ENCODE measurements around the gene ITGB1.
A peak's percentile ranks its signal among the peaks of the same experiment; 100 is the strongest.
"Not testable (repeated sequence)": the region's sequence is repeated elsewhere in the genome, so short reads cannot be mapped to it uniquely, and the experiment has no call there.

Gene ITGB1

DNA sequence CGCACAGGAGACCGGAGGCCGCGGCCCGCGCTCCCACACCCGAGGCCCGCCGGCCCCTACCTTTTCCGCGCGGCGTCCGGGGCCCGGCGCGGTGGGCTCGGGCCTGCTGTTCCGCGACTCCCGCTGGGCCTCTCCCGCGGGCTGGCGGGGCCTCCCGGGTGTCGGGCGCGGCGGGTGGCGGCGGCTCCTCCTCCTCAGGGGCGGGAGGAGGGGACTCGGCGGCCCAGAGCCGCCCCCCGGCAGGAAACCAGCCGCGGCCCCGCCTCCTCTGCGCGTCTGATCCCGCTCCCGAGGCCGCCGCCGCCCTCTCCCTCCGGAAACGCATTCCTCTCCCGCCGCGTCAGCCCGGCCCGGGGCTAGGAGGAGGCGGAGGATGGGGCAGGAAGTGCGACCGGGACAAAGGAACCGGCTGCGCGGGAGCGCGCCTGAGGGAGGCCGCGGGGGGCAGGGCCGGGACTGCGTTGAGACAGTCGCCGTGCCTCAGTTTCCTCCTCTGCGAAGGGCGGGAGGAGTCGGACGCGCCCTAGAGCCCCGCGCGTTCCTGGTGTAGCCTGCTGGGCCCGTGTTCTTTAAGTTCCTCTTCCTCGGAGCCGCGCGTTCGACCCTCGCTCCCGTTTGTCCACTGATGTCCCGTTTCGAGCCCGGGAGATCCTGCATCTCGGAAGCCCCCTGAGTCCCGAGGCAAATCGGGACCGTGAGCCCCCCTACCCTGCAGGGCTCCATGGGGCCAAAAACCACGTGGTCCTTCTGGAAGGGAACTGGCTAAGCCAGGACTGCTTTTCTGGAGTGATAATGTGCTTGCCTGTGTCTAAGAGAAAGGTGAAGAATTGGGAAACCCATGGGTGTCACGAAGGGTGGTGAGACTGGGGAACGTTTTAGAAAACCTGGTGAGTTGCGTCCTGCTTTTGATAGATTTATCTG lies at the start of gene ITGB1:
Gene ITGB1, minus strand, starts transcription at position 146 of the 921 bp plus-strand sequence. CDS start 22,672 bp downstream, outside the sequence.
- peak; percentile 86 for DNase-seq (ENCODE audit: low spot score)

DNA sequence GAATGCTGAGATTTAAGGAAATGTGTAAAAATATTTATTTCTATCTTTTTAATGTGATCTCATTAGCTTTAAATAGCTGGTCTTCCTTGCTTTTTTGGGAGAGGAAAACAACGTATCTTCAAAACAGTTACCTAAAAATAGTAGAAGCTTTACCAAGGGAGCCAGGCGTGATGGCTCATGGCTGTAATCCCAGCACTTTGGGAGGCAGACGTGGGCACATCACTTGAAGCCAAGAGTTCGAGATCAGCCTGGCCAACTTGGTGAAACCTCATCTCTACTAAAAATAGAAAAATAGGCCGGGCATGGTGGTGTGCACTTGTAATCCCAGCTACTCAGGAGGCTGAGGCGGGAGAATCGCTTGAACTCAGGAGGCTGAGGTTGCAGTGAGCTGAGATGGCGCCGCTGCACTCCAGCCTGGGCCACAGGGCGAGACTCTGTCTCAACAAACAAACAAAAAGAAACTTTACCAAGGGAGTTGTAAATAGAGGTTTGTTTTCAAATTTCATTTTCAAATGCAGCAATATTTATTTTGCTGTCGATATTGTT lies 48.4 kb upstream of the ITGB1 start:
- DNase-seq (ENCODE audit: low spot score) = no peak

DNA sequence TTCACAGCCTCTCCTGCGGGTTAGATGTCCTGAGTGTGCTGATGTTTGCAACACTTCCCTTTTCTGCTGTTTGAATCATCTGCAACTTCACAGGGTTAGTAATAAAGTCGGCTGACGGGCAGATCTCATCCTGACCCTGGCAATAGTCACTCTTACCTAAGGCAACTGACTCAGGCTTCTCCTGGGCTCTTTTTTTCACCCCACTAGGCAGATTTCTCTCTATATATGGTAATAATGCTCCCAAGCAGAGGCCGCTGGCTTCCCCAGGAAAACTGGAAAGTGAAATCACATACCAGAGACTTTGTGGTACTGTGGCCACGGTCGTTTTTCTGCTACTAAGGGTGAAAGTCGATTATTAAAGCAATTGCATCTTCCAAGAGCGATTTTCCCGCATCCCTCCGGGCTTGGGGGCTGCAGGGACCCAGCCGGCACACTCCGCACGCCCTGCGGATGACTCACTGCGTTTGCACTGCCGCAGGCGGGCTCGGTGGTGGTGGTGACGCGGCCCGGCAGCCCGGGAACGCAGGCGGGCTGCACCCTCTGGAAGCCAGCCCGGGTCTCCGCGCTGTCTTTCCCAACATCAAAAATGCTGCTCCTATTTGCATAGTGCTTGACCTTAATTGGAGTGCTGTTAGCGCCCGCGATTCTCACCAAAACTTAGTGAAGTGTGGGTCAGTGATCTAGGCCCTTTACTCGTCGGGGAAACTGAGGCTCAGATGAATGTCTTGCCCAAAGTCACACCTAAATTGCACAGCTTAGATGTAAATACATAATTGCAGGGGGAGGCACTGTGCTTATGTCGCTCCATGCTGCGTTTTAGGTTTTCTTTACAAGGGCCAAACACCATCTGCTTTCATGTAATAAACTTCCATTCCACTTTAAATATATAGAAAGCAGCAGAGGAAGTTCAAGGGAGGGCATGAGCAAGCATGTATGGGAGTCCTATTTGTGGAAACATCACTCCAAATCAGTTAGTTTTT lies 47.6 kb upstream of the ITGB1 start:
- peak; percentile 26 for DNase-seq (ENCODE audit: low spot score)

DNA sequence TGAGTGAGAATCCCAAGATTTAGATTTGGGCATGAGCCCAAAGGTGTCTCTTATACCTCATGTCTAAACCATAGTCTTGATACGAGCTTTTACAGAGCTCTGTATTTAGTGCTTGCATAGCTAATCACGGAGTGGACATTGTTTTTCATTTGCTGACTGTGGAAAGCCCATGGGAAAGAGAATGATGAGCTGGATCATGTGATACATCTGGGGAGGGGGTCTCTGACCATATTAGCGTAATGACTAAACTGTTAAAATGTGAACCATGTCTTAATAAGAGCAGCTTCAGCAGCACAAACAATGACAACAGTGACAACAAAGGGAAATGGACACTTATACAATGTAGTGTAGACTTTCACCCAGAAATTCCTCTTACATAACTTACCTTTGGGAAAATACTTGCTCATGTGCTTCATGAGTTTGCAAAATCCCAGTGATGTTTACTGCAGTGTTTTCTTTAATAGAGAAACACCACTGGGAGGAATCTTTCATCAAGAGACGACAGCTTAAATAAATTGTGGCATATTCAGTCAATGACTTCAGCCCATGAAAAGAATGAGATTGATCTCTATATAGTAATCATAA lies 44.0 kb upstream of the ITGB1 start:
- no peak for DNase-seq (ENCODE audit: low spot score)

DNA sequence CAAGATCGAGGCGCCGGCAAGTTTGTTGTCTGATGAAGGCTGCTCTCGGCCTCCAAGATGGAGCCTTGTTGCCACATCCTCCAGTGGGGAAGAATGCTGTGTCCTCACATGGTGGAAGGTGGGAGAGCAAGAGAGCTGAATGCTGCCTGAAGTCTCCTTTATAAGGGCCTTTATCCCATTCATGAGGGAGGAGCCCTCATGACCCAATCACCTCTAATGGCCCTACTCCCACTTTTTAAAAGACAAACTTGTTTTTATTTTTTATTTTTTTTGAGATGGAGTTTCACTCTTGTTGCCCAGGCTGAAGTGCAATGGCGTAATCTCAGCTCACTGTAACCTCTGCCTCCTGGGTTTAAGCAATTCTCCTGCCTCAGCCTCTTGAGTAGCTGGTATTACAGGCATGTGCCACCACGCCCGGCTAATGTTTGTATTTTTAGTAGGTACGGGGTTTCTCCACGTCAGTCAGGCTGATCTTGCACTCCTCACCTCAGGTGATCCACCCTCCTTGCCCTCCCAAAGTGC lies 40.1 kb upstream of the ITGB1 start:
- DNase-seq (ENCODE audit: low spot score) = not testable (repeated sequence)

DNA sequence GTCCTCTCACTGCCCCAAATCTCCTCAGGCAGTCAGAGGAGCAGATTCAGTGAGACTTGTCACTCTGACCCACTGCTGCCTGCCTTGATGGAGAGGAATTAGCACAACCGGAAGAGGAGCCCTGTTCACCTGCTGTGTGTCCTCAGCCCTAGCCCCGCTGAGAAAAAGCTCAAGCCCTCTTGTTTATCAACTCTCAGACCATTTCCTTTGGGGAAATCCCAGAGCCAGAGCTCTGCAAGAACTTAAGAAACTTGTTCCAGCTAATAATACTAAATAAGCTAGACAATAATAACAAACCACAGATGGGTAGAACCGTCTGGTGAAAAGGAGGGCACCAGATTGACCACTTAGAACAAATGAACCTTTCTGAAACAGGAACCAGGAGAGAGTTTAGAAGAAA lies 37.7 kb upstream of the ITGB1 start:
- DNase-seq (ENCODE audit: low spot score) = no peak

DNA sequence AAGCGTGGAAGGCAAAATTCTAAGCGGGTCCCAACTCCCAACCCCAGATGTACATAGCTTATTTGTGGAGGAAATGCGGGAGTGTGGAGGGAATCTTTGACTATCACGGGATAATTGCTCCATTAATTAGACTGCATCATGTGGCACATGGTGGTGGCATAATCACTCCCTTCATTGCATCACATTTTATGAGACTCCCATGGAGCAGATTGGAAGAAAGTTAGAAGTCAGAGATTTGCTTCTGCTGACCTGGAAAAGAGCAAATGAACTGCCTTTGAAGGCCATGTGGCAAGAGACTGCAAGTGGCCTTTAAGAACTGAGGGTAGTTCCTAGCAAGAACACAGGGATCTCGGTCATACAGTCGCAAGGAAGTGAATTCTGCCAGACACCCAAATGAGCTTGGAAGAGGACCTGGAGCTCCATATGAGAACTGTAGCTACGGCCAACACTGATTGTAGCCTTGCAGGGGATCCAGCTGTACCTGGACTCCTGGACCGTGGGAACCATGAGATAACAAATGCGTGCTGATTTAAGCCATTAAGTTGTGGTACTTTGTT lies 37.1 kb upstream of the ITGB1 start:
- DNase-seq (ENCODE audit: low spot score) = no peak

DNA sequence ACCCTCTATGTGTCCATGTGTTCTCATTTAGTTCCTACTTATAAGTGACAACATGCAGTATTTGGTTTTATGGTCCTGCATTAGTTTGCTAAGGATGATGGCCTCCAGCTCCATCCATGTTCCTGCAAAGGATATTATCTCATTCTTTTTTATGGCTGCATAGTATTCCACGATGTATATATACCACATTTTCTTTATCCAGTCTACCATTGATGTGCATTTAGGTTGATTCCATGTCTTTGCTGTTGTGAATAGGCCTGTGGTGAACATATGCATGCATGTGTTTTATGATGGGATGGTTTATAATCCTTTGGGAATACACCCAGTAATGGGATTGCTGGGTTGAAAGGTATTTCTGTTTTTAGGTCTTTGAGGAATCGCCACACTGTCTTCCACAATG lies 36.6 kb upstream of the ITGB1 start:
- not testable (repeated sequence) for DNase-seq (ENCODE audit: low spot score)

DNA sequence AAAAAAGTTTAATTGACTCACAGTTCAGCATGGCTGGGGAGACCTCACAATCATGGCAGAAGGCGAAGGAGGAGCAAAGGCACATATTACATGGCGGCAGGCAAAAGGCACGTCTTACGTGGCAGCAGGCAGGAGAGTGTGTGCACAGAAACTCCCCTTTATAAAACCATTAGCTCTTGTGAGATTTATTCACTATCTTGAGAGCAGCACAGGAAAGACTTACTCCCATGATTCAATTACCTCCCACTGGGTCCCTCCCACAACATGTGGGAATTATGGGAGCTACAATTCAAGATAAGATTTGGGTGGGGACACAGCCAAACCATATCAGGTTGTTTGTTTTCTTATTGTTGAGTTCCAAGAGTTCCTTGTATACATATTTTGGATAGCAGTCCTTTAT lies 34.3 kb upstream of the ITGB1 start:
- DNase-seq (ENCODE audit: low spot score) = not testable (repeated sequence)

DNA sequence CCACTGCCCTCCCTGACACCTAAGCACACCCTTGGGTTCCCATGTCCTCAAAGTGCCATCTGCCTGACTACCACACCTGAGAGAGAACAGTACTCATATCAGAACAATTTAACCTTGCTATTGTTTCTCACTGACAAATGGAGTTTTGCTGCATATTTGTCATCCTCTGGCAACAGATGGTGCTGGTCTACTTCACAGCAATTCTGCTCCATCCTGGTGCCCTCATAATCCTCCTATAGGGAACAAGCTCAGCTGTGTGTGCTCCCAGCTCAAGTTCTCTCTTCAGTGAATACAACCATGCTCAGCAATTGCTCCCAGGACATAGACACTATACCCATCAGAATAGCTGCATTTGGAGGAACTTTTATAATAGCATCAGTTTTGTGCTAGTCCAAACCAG lies 32.8 kb upstream of the ITGB1 start:
- DNase-seq (ENCODE audit: low spot score) = no peak

DNA sequence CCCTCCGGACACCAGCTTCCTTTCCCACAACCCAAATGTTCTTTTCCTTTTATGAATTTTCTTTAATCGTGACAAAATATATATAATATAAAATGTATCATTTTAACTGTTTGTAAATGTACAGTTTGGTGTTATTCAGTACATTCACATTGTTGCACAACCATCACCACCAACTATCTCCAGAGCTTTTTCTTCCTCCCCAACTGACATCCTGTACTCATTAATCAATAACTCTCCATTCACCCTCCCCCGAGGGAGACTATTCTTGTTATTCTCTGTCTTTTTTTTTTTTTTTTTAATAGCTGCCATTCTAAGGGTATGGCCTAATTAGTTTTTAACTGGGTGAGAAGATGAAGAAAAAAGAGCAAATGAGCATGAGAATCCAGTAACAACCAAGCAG lies 30.6 kb upstream of the ITGB1 start:
- no peak for DNase-seq (ENCODE audit: low spot score)

DNA sequence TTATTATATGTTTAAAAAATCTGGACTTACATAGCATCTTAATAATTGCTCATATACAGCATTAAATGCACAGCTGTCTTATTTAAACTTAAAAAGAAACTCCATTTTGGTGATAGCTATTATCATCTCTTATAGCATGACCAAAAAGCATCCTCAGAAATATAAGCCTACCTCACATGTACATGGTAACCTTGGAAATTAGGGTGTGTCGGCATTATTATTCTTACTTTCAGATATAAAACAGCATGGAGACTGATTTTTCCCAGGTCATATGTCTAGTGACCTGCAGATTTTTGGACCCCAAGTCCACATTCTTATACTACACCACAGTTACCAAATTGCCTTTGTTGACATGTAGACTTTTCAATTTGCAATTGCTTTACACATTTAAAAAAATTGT lies 29.1 kb upstream of the ITGB1 start:
- DNase-seq (ENCODE audit: low spot score) = no peak

DNA sequence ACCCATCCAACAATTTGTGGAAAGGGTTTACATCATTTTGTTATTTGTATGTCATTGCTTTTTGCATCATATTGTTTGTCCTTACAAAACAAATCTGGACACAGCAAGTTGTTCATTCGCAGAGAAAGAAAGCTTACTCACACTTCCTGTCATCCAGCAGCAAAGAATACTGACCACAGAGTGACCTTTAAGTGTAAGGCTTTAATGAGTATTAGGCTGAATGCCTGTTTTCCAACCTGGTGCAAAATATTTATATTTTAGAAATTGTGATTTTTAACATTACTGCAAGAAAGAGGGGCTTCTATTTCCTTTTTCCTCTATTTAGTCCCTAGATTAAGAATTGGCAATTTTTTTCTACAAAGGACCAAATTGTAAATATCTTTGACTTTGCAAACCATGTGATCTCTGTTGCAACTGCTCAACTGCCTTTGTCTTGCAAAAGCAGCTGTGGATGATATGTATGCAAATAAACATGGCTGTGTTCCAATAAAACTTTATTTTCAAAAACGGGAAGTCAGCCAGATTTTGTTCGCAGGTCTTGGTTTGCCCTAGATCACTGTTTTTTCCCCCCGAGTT lies 27.8 kb upstream of the ITGB1 start:
- no peak for DNase-seq (ENCODE audit: low spot score)

DNA sequence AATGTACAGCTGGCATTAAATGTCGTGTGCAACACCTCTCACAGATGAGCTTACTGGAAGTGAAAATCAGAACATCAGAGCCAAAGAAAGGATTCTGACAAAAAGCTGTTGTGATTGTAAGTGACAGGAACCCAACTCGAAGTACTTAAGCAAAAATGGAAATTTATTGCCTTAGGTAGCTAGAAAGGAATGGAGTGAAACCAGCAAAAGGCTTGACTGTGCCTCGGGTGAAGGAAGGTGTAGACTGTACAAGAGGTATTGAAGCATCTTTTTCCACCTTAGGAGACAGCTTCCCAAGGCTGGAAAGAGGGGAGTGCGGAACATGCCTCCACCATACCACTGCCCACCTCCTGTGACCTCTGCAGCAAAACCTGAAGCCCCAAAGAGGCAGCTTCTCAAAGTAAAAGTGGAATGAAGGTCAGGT lies 27.3 kb upstream of the ITGB1 start:
- no peak for DNase-seq (ENCODE audit: low spot score)

DNA sequence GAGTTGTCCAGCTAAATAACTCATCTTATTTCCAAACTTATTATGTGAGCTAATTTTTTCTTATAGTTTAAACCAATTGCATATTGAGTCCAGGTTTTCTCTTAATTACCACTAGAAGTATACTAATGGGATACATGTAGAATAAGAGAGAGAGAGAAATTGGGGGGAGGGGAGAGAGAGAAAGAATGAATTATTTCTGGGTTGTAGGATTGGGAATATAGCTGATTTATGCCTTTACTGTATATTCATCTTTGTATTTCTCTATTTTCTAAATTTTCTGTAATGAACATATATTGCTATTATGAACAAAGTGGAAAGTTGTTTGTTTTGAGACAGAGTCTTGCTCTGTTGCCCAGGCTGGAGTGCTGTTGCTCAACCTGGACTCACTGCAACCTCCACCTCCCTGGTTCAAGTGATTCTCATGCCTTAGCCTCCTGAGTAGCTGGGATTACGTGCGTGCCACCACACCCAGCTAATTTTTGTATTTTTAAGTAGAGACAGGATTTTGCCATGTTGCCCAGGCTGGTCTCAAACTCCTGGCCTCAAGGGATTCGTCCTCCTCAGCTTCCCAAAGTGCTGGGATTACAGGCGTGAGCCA lies 26.1 kb upstream of the ITGB1 start:
- DNase-seq (ENCODE audit: low spot score) = no peak

DNA sequence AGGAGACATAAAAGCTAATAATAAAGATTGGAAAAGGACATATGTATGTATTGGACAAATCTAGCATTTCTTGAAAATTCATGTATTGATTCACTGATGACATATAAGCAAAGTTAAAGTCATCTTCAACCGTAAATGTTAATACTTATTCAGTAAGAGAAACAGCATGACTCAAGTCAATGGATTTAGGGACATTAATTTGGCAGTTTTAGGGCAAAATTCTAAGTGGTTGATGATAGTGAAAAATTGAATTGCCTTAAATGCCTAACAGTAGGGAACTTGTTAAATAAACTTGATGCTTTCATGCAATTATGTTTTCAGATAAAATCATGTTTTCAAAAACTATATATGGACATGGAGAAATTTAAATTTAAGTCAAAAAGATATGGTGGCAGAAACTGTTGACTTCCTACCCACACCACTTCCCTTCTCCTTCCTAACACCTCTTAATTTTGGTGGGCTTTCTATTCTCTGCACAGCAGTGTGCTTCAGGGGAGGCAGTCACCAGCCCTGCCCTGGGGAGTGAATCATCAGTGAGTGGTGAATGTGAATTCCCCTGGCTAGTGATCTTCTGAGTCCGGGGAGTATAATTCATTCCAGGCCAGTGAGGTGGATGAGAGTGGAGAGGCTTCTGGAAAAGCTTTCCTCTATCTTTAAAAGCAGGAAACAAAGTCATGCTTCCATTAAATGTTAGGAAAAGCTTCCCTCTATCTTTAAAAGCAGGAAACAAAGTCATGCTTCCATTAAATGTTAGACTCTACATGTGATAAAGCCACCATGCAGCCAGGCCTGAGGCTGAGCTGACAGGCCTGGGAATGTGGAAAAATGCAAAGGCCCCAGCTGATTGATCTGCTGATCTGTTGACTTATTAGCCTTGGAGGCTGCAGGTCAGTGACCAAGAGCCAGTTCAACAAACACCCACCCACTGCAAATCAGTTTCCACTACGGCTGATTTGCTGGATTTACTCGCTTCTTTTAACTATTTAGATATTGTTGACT lies 25.2 kb upstream of the ITGB1 start:
- DNase-seq (ENCODE audit: low spot score) = no peak

DNA sequence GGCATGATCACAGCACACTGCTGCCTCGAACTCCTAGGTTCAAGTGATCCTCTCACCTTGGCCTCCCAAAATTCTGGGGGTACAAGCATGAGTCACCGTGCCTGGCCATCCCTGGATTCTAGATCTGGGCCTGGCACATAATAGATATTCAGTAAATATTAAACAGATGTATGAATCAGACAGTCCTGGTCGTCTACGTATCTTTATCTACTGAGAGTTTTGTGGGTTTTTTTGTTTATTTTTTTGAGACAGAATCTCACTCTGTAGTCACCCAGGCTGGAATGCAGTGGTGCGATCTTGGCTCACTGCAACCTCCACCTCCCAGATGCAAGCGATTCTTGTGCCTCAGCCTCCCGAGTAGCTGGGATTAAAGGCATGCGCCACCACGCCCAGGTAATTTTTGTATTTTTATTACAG lies 24.3 kb upstream of the ITGB1 start:
- no peak for DNase-seq (ENCODE audit: low spot score)

DNA sequence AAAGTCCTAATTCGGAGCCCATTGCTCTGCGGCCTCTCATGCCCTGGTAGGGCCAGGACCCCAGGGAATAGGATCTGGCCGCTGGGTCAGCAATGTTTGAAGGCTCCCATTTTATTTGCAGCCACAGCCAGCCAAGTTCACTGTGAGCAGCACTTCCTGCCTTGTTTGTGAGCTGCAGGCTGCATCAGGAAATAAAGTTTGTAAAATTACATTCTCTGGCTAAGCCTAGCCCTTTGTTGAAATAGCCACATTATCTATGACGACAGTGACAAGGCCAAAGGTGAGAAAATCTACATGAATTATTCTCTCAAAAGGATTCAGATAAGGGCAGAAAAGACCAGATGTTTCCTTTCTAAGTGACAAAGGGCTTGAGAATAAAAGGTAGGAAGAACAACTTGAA lies 23.7 kb upstream of the ITGB1 start:
- DNase-seq (ENCODE audit: low spot score) = no peak
